SH-SY5Y (cell line): ENCODE results near the gene PXYLP1.

ENCODE experiments used
- GATA2 ChIP-seq: IDR thresholded peaks from 2 replicates; pipeline ENCODE4 v1.6.1; 2011; ENCODE audit warnings: mild to moderate bottlenecking, low read depth, low read length
- GATA3 ChIP-seq: IDR thresholded peaks from 2 replicates; pipeline ENCODE4 v1.6.1; 2011; ENCODE audit warnings: low read depth, mild to moderate bottlenecking, low read length, moderate library complexity

DNA sequence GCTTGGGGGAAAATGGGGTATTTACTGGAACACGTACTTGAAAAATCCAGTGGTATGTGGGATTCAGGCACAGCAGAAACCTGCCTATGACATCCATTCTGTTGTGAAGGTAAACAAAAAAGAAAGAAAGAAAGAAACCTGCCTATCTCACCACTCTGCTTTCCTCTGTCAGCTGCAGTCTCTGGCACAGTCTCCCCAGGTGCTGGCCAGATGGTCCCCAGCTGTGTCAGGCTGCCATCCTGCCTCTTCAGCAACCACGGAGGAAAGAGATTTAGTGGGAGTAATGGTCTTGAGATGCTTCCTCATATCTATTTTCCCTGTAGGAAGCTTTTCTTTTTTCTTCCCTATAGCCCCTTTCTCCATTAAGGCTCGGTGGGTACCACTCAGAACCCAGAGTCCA, 2.5 kb upstream of the PXYLP1 start:
- TF ChIP-seq GATA2 (no peak), GATA3 (no peak)
